ENCODE data around the gene TSC2.

TSC2 gene

GRCh38 chr16:2079311-2079800 is 31.6 kb downstream of the TSC2 start:
- no peak overlapping the region for H3K4me3 ChIP-seq (ENCODE audit: low read depth, low read length)
- no peak for DNase-seq (ENCODE audit: low read depth)
- TF ChIP-seq CTCF (IDR thresholded peaks at IDR 0.05; ENCODE audit: low read depth, low read length, missing control alignments) = no peak

GRCh38 chr16:2079991-2080390 is 32.2 kb downstream of the TSC2 start:
- TF ChIP-seq CTCF (IDR thresholded peaks at IDR 0.05; ENCODE audit: low read depth, low read length, missing control alignments) = no peak

GRCh38 chr16:2081201-2082084 is 33.7 kb downstream of the TSC2 start:
- no peak overlapping the region for H3K4me3 ChIP-seq (ENCODE audit: low read depth, low read length)
- no peak for DNase-seq (ENCODE audit: low read depth)
- TF ChIP-seq CTCF (IDR thresholded peaks at IDR 0.05; ENCODE audit: low read depth, low read length, missing control alignments) = no peak

More at GRCh38 chr16:2079991-2080390, 32.2 kb downstream of the TSC2 start:
- no peak overlapping the region for H3K4me3 ChIP-seq (ENCODE audit: low read depth, low read length)
- DNase-seq (ENCODE audit: low read depth) = no peak

GRCh38 chr16:2082171-2082982 is 34.6 kb downstream of the TSC2 start:
- DNase-seq (ENCODE audit: low read depth) = no peak
- TF ChIP-seq CTCF (IDR thresholded peaks at IDR 0.05; ENCODE audit: low read depth, low read length, missing control alignments) = no peak
- no peak overlapping the region for H3K4me3 ChIP-seq (ENCODE audit: low read depth, low read length)

- TF ChIP-seq CTCF (IDR thresholded peaks at IDR 0.05; ENCODE audit: low read depth, low read length, missing control alignments) = no peak
- H3K4me3 ChIP-seq (ENCODE audit: low read depth, low read length) = no peak overlapping the region
- no peak for DNase-seq (ENCODE audit: low read depth)
Measured at GRCh38 chr16:2082983-2083364, 35.2 kb downstream of the TSC2 start.

GRCh38 chr16:2083409-2083808 is 35.6 kb downstream of the TSC2 start:
- no peak overlapping the region for H3K4me3 ChIP-seq (ENCODE audit: low read depth, low read length)
- TF ChIP-seq CTCF (IDR thresholded peaks at IDR 0.05; ENCODE audit: low read depth, low read length, missing control alignments) = no peak
- DNase-seq (ENCODE audit: low read depth) = no peak

All from GM12864 (cell line).